Measurements from ENCODE around the gene KIF16B. TPM values are rescaled to one million over a fixed set of nuclear protein-coding genes. Genes with fewer than 3 reads are reported as not detected.

KIF16B gene
- total RNA-seq, 1 experiment from 2014 or later = 7.0 TPM

DNA sequence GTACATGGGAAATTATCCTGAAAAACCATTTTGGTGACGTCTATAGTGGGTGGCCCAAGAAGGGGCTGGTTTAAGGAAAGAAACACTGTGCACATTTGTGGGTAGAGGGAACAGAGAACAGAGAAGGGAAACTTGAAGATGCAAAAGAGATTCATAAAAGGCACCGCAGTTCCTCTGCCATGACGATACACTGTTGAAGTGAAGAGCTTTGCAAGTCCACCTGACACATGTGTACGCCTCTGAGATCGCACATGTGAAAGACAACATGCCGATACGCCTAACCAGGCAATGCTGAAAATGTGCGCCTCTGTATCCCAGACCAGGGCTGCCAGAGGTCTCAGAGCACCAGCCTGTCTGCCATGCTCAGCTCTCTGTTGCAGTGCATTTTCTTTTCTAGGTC lies 180.9 kb downstream of the KIF16B start:
- CTCF ChIA-PET = no interaction called here
- no TSS peak for BruUV-seq (replicated peaks)
- Histone ChIP-seq H3K36me3 (ENCODE audit: control insufficient read depth in 1 of 2, insufficient read depth in 2 of 2, low read length in 2 of 2) (no peaks in the 10 kb centered on the region), H3K9me3 (ENCODE audit: control insufficient read depth in 1 of 2, insufficient read depth in 1 of 2, low read depth in 1 of 2, low read length in 2 of 2) (no peaks in the 10 kb centered on the region), H3K27me3 (ENCODE audit: insufficient read depth, low read length) (no peaks in the 10 kb centered on the region), H3K4me3 (replicated peaks in 1 of 2; ENCODE audit: low read depth in 1 of 2, low read length in 2 of 2) (no peak overlapping the region), H3K4me1 (ENCODE audit: control insufficient read depth in 1 of 2, insufficient read depth in 2 of 2, low read length in 2 of 2) (no peaks in the 10 kb centered on the region), H3K27ac (ENCODE audit: low read depth, low read length) (no peak overlapping the region), H3K79me2 (ENCODE audit: insufficient read depth, low read length) (no peaks in the 10 kb centered on the region), H2AFZ (ENCODE audit: low read depth, low read length, poor library complexity, severe bottlenecking) (no peak overlapping the region), H4K20me1 (ENCODE audit: insufficient read depth) (no peaks in the 10 kb centered on the region), H3K9me2 (ENCODE audit: insufficient read depth) (no peaks in the 10 kb centered on the region), H3K9ac (ENCODE audit: low read length) (no peak overlapping the region), H3K4me2 (ENCODE audit: low read length) (no peak overlapping the region)
- intact Hi-C loops (cut with micrococcal nuclease) = no loop called here
- RAD21 ChIA-PET (ENCODE audit: low non-redundant PET in 1 of 2, low total read pairs in 2 of 2, uncharacterized antibody in 2 of 2, unreplicated experiment in 2 of 2) = no interaction called here
- TF ChIP-seq EZH2 (IDR thresholded peaks at IDR 0.05) (no peak), POLR2AphosphoS5 (IDR thresholded peaks at IDR 0.05; ENCODE audit: low read depth, low read length) (no peak), YY1 (IDR thresholded peaks at IDR 0.05; ENCODE audit: extremely low read depth, insufficient replicate concordance, low read depth, low read length) (no peak), CEBPB (IDR thresholded peaks at IDR 0.05; ENCODE audit: low read depth) (no peak), EGR1 (IDR thresholded peaks at IDR 0.05; ENCODE audit: low read depth) (no peak), ZFX (IDR thresholded peaks at IDR 0.05) (no peak), SIN3A (IDR thresholded peaks at IDR 0.05; ENCODE audit: low read depth) (no peak)
- POLR2A ChIA-PET = no interaction called here
- ATAC-seq (no peak), DNase-seq (ENCODE audit: low read depth, low spot score) (no peak)

DNA sequence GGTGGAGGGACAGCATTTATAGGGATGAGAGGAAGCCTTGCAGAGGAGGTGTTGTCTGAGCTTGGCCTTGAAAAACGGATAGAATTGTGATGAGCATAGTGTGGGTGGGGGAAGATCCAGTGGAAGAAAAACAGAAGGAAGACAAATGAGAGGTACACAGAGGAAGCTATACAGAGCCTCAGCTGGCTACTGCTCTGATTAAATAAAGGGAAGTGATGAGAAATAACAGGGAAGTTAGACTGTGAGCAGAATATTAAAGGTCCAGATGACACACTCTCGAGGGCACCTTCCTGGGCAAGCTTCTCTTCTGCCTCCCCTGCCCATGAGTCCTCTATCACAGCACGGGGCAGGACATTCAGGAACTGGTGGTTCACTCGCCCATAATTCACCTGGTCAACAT lies 182.3 kb downstream of the KIF16B start:
- POLR2A ChIA-PET = no interaction called here
- Histone ChIP-seq H4K20me1 (ENCODE audit: insufficient read depth) (no peaks in the 10 kb centered on the region), H3K9me2 (ENCODE audit: insufficient read depth) (no peaks in the 10 kb centered on the region), H3K79me2 (ENCODE audit: insufficient read depth, low read length) (no peaks in the 10 kb centered on the region), H3K9me3 (ENCODE audit: control insufficient read depth in 1 of 2, insufficient read depth in 1 of 2, low read depth in 1 of 2, low read length in 2 of 2) (no peaks in the 10 kb centered on the region), H3K36me3 (ENCODE audit: control insufficient read depth in 1 of 2, insufficient read depth in 2 of 2, low read length in 2 of 2) (no peaks in the 10 kb centered on the region), H2AFZ (ENCODE audit: low read depth, low read length, poor library complexity, severe bottlenecking) (no peak overlapping the region), H3K4me1 (ENCODE audit: control insufficient read depth in 1 of 2, insufficient read depth in 2 of 2, low read length in 2 of 2) (no peaks in the 10 kb centered on the region), H3K27ac (ENCODE audit: low read depth, low read length) (no peak overlapping the region), H3K4me3 (replicated peaks in 1 of 2; ENCODE audit: low read depth in 1 of 2, low read length in 2 of 2) (no peak overlapping the region), H3K9ac (ENCODE audit: low read length) (no peak overlapping the region), H3K4me2 (ENCODE audit: low read length) (no peak overlapping the region), H3K27me3 (ENCODE audit: insufficient read depth, low read length) (no peaks in the 10 kb centered on the region)
- RAD21 ChIA-PET (ENCODE audit: low non-redundant PET in 1 of 2, low total read pairs in 2 of 2, uncharacterized antibody in 2 of 2, unreplicated experiment in 2 of 2) = no interaction called here
- CTCF ChIA-PET = no interaction called here
- TF ChIP-seq CBX3 (IDR thresholded peaks at IDR 0.05; ENCODE audit: low read depth) = no peak
- TF ChIP-seq RAD21 (IDR thresholded peaks at IDR 0.05; ENCODE audit: low read depth) = no peak
- TF ChIP-seq SRF (IDR thresholded peaks at IDR 0.05; ENCODE audit: low read depth) = no peak
- TF ChIP-seq, protein P1, sequence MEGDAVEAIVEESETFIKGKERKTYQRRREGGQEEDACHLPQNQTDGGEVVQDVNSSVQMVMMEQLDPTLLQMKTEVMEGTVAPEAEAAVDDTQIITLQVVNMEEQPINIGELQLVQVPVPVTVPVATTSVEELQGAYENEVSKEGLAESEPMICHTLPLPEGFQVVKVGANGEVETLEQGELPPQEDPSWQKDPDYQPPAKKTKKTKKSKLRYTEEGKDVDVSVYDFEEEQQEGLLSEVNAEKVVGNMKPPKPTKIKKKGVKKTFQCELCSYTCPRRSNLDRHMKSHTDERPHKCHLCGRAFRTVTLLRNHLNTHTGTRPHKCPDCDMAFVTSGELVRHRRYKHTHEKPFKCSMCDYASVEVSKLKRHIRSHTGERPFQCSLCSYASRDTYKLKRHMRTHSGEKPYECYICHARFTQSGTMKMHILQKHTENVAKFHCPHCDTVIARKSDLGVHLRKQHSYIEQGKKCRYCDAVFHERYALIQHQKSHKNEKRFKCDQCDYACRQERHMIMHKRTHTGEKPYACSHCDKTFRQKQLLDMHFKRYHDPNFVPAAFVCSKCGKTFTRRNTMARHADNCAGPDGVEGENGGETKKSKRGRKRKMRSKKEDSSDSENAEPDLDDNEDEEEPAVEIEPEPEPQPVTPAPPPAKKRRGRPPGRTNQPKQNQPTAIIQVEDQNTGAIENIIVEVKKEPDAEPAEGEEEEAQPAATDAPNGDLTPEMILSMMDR (IDR thresholded peaks at IDR 0.05 in 2 of 3, conservative IDR thresholded peaks at IDR 0.05 in 1 of 3; ENCODE audit: borderline replicate concordance in 1 of 3, insufficient read depth in 1 of 3, low read depth in 2 of 3, low read length in 2 of 3) = no peak
- no peak for TF ChIP-seq ZFX (IDR thresholded peaks at IDR 0.05)
- no peak for TF ChIP-seq CEBPB (IDR thresholded peaks at IDR 0.05; ENCODE audit: low read depth)
- TF ChIP-seq, protein P2, sequence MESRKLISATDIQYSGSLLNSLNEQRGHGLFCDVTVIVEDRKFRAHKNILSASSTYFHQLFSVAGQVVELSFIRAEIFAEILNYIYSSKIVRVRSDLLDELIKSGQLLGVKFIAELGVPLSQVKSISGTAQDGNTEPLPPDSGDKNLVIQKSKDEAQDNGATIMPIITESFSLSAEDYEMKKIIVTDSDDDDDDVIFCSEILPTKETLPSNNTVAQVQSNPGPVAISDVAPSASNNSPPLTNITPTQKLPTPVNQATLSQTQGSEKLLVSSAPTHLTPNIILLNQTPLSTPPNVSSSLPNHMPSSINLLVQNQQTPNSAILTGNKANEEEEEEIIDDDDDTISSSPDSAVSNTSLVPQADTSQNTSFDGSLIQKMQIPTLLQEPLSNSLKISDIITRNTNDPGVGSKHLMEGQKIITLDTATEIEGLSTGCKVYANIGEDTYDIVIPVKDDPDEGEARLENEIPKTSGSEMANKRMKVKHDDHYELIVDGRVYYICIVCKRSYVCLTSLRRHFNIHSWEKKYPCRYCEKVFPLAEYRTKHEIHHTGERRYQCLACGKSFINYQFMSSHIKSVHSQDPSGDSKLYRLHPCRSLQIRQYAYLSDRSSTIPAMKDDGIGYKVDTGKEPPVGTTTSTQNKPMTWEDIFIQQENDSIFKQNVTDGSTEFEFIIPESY (IDR thresholded peaks at IDR 0.05; ENCODE audit: extremely low read depth, insufficient replicate concordance, low read length) = no peak
- TF ChIP-seq EGR1 (IDR thresholded peaks at IDR 0.05; ENCODE audit: low read depth) = no peak
- TF ChIP-seq EZH2 (IDR thresholded peaks at IDR 0.05) = no peak
- no TSS peak for BruUV-seq (replicated peaks)
- intact Hi-C loops (cut with micrococcal nuclease) = no loop called here
- no peak for ATAC-seq
- DNase-seq (ENCODE audit: low read depth, low spot score) = no peak
